PC-3 (cell line): ENCODE measurements around the gene WFS1. TPM values are rescaled to one million over a fixed set of nuclear protein-coding genes. Genes with fewer than 3 reads are reported as not detected.

Experiments used
- ATAC-seq: fragments of 200-7000 bp; cut with Tn5 transposase; 2 replicates; pipeline ENCODE4 v1.9.1; 2020; ENCODE audit warnings: mild to moderate bottlenecking, moderate library complexity
- BruUV-seq: library from RNA; stranded (reverse); fragments of 400-500 nt; replicated peaks from 2 replicates; lab custom pipeline; 2021; lab: Mats Ljungman, UMichigan
- CTCF ChIA-PET: fragments of 300-600 bp; sonication (Branson Sonifier 250); formaldehyde crosslinking; loops from one replicate; lab custom pipeline; 2022; ENCODE audit warnings: antibody characterized with exemption; lab: Charles Lee
- POLR2A ChIA-PET: fragments of 300-600 bp; sonication (Branson Sonifier 250); formaldehyde crosslinking; loops from one replicate; lab custom pipeline; 2022; ENCODE audit warnings: antibody characterized with exemption; ENCODE audit not compliant: unreplicated experiment; lab: Charles Lee
- DNase-seq: peaks from one replicate; pipeline ENCODE4 v3.0.0-alpha.2; 2015
- H2AFZ ChIP-seq: fragments of 300-600 bp; sonication (generic); 2 replicates; pipeline ENCODE4 v1.6.0; 2016; ENCODE audit warnings: antibody characterized with exemption, low read length
- H3F3A ChIP-seq: fragments of 300-600 bp; sonication (generic); one replicate; pipeline ENCODE4 v1.6.0; 2017; ENCODE audit warnings: antibody characterized with exemption, low read length, control low read depth, mild to moderate bottlenecking; ENCODE audit not compliant: unreplicated experiment
- H3K27ac ChIP-seq: fragments of 300-600 bp; sonication (generic); 2 replicates; pipeline ENCODE4 v1.5.1; 2016; ENCODE audit warnings: mild to moderate bottlenecking, low read length
- H3K27me3 ChIP-seq: fragments of 300-600 bp; sonication (generic); 2 replicates; pipeline ENCODE4 v1.6.1; 2016; ENCODE audit warnings: low read length, mixed read lengths
- H3K36me3 ChIP-seq: fragments of 300-600 bp; sonication (generic); 2 replicates; pipeline ENCODE4 v1.6.1; 2016; ENCODE audit warnings: low read depth, mixed run types, low read length, mixed read lengths
- H3K4me1 ChIP-seq: fragments of 300-600 bp; sonication (generic); 2 replicates; pipeline ENCODE4 v1.5.1; 2016; ENCODE audit warnings: low read length; ENCODE audit not compliant: insufficient read depth
- H3K4me2 ChIP-seq: fragments of 300-600 bp; sonication (generic); 2 replicates; pipeline ENCODE4 v1.6.0; 2016; ENCODE audit warnings: low read length
- H3K4me3 ChIP-seq: fragments of 300-600 bp; sonication (generic); 2 replicates; pipeline ENCODE4 v1.5.1; 2016; ENCODE audit warnings: mild to moderate bottlenecking, low read length, mixed read lengths
- H3K79me2 ChIP-seq: fragments of 300-600 bp; sonication (generic); 2 replicates; pipeline ENCODE4 v1.6.1; 2017; ENCODE audit warnings: low read length, mixed read lengths
- H3K9ac ChIP-seq: fragments of 300-600 bp; sonication (generic); 2 replicates; pipeline ENCODE4 v1.6.0; 2016; ENCODE audit warnings: mild to moderate bottlenecking, low read length
- H3K9me2 ChIP-seq: fragments of 300-600 bp; sonication (generic); replicated peaks from 2 replicates; pipeline ENCODE4 v1.6.1; 2016; ENCODE audit warnings: mixed run types, low read length, mixed read lengths
- H3K9me3 ChIP-seq: fragments of 300-600 bp; sonication (generic); 2 replicates; pipeline ENCODE4 v1.6.1; 2016; ENCODE audit warnings: low read length, mixed read lengths
- H4K20me1 ChIP-seq: fragments of 300-600 bp; sonication (generic); 2 replicates; pipeline ENCODE4 v1.6.1; 2016; ENCODE audit warnings: low read length, mixed read lengths
- EZH2 ChIP-seq: fragments of 300-600 bp; sonication (generic); IDR thresholded peaks from one replicate; pipeline ENCODE4 v1.6.1; 2017; ENCODE audit warnings: antibody characterized with exemption, mild to moderate bottlenecking, low read length; ENCODE audit not compliant: unreplicated experiment
- EZH2phosphoT487 ChIP-seq: fragments of 300-600 bp; sonication (generic); IDR thresholded peaks from 2 replicates; pipeline ENCODE4 v1.6.1; 2018; ENCODE audit warnings: mild to moderate bottlenecking, antibody characterized with exemption, low read length, borderline replicate concordance
- intact Hi-C: fragments of 100-400 bp; cut with micrococcal nuclease; formaldehyde crosslinking; loops from 2 replicates; pipeline ENCODE4 v1.9.0; 2023
- total RNA-seq: library from RNA; depleted of rRNA; stranded (reverse); fragments of >200 nt; gene quantifications from 2 replicates; pipeline ENCODE4 v1.2.3, GENCODE V29; 2014
- TF ChIP-seq, protein P1 (sequence below): fragments of 300-600 bp; sonication (generic); conservative IDR thresholded peaks from 2 replicates; pipeline ENCODE4 v1.5.1; 2017; ENCODE audit warnings: antibody characterized with exemption, low read depth, mild to moderate bottlenecking, low read length

Gene WFS1
- total RNA-seq, 1 experiment from 2014 or later, result 35.7 TPM

- no peak overlapping the region for H3K9ac ChIP-seq
- no peaks in the 10 kb centered on the region for H3K79me2 ChIP-seq
- no peaks in the 10 kb centered on the region for H3K9me3 ChIP-seq
- ChIA-PET CTCF (interaction anchor here (1.4 kb wide), 1 partner anchor 77 kb away, joined by 3 read pairs; no protein-coding TSS in a partner anchor), POLR2A (no interaction called here)
- no peaks in the 10 kb centered on the region for H3K9me2 ChIP-seq
- no peak overlapping the region for H3K27ac ChIP-seq
- no peak for ATAC-seq
- H4K20me1 ChIP-seq, result no peaks in the 10 kb centered on the region
- peaks cover 18% of the 10 kb centered on the region for H3K4me1 ChIP-seq
- H2AFZ ChIP-seq, result no peak overlapping the region
- no peak overlapping the region for H3K4me3 ChIP-seq
- H3K4me2 ChIP-seq, result no peak overlapping the region
- TF ChIP-seq, protein P1, sequence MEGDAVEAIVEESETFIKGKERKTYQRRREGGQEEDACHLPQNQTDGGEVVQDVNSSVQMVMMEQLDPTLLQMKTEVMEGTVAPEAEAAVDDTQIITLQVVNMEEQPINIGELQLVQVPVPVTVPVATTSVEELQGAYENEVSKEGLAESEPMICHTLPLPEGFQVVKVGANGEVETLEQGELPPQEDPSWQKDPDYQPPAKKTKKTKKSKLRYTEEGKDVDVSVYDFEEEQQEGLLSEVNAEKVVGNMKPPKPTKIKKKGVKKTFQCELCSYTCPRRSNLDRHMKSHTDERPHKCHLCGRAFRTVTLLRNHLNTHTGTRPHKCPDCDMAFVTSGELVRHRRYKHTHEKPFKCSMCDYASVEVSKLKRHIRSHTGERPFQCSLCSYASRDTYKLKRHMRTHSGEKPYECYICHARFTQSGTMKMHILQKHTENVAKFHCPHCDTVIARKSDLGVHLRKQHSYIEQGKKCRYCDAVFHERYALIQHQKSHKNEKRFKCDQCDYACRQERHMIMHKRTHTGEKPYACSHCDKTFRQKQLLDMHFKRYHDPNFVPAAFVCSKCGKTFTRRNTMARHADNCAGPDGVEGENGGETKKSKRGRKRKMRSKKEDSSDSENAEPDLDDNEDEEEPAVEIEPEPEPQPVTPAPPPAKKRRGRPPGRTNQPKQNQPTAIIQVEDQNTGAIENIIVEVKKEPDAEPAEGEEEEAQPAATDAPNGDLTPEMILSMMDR, result no peak
- TF ChIP-seq EZH2, result no peak
- TF ChIP-seq EZH2phosphoT487, result no peak
- DNase-seq, result no peak
- no peaks in the 10 kb centered on the region for H3K36me3 ChIP-seq
- BruUV-seq, result no TSS peak
- intact Hi-C loops, result no loop called here
- no peaks in the 10 kb centered on the region for H3K27me3 ChIP-seq
- no peaks in the 10 kb centered on the region for H3F3A ChIP-seq
Observed at GRCh38 chr4:6328526-6328925, 58.9 kb downstream of the WFS1 start.

GRCh38 chr4:6329478-6330383 lies 60.1 kb downstream of the WFS1 start:
- ATAC-seq, result no peak
- H3K27ac ChIP-seq, result no peak overlapping the region
- no peaks in the 10 kb centered on the region for H4K20me1 ChIP-seq
- no peaks in the 10 kb centered on the region for H3F3A ChIP-seq
- H3K4me3 ChIP-seq, result no peak overlapping the region
- DNase-seq, result no peak
- H3K27me3 ChIP-seq, result no peaks in the 10 kb centered on the region
- no peaks in the 10 kb centered on the region for H3K9me3 ChIP-seq
- CTCF ChIA-PET, result interaction anchor here (0.6 to 2.6 kb wide), 3 partner anchors 57 to 79 kb away, joined by 3 to 6 read pairs (median 4); no protein-coding TSS in a partner anchor
- H3K9ac ChIP-seq, result no peak overlapping the region
- H3K36me3 ChIP-seq, result no peaks in the 10 kb centered on the region
- TF ChIP-seq, protein P1, result no peak
- TF ChIP-seq EZH2, result no peak
- H2AFZ ChIP-seq, result no peak overlapping the region
- intact Hi-C loops, result no loop called here
- H3K4me1 ChIP-seq, result peaks cover 16% of the 10 kb centered on the region
- no TSS peak for BruUV-seq
- H3K79me2 ChIP-seq, result no peaks in the 10 kb centered on the region
- H3K4me2 ChIP-seq, result no peak overlapping the region
- POLR2A ChIA-PET, result no interaction called here
- no peaks in the 10 kb centered on the region for H3K9me2 ChIP-seq

DNA sequence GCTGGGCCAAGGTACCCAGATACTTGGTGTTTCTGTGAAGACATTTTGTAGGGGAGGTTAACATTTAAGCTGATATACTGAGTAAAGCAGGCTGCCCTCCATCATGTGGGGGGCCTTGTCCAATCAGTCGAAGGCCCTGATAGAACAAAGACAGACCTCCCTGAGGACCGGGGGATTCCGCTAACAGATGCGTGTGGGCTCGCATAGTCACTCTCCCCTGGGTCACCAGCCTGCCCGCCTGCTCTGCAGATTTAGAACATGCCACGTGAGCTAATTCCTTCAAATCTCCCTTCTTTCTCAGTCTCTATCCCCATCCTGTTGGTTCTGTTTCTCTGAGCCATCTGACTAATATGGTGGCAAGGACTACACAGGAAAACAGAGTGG lies 60.7 kb downstream of the WFS1 start:
- H3K9me3 ChIP-seq, result no peaks in the 10 kb centered on the region
- H4K20me1 ChIP-seq, result no peaks in the 10 kb centered on the region
- H3F3A ChIP-seq, result no peaks in the 10 kb centered on the region
- TF ChIP-seq, protein P1, result no peak
- no peak for TF ChIP-seq EZH2
- no peak for TF ChIP-seq EZH2phosphoT487
- DNase-seq (no peak), ATAC-seq (no peak)
- no peaks in the 10 kb centered on the region for H3K79me2 ChIP-seq
- no peaks in the 10 kb centered on the region for H3K36me3 ChIP-seq
- H2AFZ ChIP-seq, result no peak overlapping the region
- POLR2A ChIA-PET, result no interaction called here
- BruUV-seq, result no TSS peak
- CTCF ChIA-PET, result interaction anchor here (2.1 to 2.6 kb wide), 2 partner anchors 66 to 80 kb away, joined by 6 to 10 read pairs; no protein-coding TSS in a partner anchor
- no peaks in the 10 kb centered on the region for H3K9me2 ChIP-seq
- H3K4me1 ChIP-seq, result peaks cover 9% of the 10 kb centered on the region
- intact Hi-C loops, result no loop called here
- no peak overlapping the region for H3K4me2 ChIP-seq
- no peak overlapping the region for H3K4me3 ChIP-seq
- H3K27me3 ChIP-seq, result no peaks in the 10 kb centered on the region
- no peak overlapping the region for H3K9ac ChIP-seq
- no peak overlapping the region for H3K27ac ChIP-seq
